Limb (tissue), 2 donors: ENCODE measurements around the gene SCGN.

ENCODE experiments used
- DNase-seq, 2 donors: peaks; one replicate each; pipeline ENCODE4 v3.0.0-alpha.2; 2016; ENCODE audit errors: extremely low spot score in 2 of 2

Gene SCGN, protein sequence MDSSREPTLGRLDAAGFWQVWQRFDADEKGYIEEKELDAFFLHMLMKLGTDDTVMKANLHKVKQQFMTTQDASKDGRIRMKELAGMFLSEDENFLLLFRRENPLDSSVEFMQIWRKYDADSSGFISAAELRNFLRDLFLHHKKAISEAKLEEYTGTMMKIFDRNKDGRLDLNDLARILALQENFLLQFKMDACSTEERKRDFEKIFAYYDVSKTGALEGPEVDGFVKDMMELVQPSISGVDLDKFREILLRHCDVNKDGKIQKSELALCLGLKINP

DNA sequence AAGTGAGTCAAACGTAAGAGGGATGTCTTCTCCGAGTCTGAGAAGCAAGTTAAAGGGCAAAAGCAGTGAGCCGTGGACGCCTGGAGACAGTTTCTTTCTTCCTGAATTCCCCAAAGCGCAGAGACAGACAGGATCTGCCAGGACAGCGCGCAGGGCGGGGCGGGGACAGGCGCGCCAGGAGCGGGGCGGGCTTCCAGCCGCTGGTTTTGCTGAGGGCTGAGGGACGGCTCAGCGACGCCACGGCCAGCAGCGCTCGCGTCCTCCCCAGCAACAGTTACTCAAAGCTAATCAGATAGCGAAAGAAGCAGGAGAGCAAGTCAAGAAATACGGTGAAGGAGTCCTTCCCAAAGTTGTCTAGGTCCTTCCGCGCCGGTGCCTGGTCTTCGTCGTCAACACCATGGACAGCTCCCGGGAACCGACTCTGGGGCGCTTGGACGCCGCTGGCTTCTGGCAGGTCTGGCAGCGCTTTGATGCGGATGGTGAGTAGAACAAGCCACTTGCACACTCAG, at the start of gene SCGN:
Gene SCGN, plus strand, starts transcription at position 209 of the 509 bp plus-strand sequence. Its CDS starts 189 bp downstream, at position 398.
- DNase-seq: peak; percentile 71 to 85

DNA sequence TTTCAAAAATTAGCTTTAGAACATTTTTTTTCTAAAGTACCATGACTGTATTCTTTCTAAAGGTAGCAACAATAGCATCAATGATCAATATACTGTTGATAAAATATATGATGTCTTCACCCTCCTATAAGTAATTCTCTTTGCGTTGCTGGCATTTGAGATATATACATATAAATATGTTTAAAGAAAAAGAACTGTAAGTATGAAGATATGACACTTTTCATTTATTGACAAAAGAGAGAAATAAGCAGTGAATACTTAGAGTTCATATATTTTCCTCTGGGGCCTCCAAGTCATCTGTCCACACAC, 49.4 kb upstream of the SCGN start:
- DNase-seq: no peak

DNA sequence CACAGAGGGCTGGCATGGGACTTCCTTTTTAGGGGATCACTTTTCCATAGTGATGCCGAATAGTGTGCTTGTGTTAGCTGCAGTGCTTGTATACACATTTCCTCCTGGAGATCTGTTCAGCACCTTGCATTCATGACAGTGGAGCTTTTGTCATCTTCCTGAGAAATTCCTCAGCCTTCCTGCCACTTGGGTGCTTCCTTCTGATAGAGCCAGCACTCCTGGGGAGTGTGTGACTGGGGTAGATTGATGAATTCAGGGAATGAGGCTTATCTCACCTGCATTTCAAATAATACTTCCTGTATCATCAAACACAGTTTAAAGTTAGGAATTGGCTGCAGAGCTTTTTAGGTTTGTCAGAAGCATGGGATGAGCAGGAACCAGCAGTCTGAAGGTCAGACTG, 48.8 kb upstream of the SCGN start:
- no peak for DNase-seq

DNA sequence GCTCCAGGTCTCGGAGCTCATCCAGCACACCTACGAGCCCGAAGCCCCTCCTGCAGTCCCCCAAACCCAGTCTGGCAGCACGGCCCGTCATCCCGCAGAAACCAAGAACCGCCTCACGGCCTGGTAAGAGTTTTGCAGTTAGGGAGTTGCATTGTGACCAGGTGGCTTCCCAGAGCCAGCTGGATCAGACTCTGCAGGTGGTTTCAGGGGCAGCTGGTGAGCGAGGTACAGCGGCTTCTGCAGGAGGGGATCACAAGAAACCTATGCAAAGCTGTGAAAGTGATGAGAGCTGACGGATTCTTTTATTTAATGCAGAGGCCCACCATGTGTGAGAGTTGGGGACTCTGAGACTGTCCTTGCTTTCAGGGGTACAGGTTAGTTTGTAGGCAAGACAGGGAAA, 45.9 kb upstream of the SCGN start:
- no peak for DNase-seq

DNA sequence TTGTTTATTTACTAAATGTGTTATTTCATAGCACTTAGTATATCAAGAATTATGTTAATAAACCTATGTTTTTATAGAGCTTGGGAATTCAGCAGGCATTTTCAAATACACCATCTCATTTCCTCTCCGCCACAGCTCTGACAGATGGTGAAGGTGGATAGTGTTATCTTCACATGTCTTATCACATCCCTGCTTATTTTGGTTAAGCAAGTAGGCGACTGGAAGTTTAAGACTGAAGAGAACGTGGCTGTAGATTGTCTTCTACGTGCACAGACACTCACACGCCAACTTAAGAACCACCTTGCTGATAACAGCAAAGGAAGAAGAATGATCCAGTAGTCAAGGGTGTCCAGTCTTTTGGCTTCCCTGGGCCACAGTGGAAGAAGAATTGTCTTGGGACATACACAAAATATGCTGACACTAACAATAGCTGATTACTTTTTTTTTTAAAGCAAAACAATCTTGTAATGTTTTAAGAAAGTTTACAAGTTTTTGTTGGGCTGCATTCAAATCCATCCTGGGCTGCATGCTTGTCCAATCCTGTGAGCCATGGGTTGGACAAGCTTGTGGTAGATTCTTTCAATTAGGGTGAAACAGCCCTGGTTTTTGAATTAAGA, 43.3 kb upstream of the SCGN start:
- DNase-seq: no peak

DNA sequence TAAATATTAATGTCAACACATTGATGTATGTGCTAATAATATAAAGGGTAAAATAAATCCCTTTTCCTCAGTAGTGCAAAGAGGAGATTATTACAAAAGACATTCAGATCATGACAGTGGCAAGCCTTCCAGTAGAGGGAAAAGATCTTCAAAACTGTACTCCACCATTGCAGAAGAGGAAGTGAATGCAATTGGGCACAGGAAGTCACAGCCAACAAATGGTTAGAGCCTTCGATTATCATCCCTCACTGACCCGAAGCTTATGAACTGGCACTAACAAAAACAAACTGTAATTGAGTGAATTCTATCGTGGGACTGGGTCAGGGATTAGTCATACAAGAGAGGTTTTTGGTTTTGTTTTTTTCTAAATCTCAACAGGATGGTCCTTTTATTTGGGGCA, 39.3 kb upstream of the SCGN start:
- DNase-seq: no peak

DNA sequence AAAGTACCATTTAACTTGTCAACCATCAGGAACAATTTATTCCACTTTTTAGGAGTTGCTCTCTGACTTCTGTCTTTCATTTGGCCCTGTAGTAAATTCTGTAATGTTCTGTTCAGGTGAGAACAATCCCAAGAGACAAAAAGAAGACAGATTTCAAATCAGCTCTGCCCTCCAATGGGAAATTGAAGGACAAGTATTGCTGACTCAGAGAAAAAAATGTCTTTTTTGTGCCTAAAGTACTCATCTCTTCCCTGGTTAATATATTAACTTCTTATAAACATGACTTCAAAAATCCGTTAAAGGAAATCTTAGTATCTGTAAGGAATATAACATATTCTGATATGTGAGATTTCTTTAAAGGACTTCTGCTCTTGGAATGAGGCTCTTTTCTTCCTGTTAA, 38.6 kb upstream of the SCGN start:
- no peak for DNase-seq

DNA sequence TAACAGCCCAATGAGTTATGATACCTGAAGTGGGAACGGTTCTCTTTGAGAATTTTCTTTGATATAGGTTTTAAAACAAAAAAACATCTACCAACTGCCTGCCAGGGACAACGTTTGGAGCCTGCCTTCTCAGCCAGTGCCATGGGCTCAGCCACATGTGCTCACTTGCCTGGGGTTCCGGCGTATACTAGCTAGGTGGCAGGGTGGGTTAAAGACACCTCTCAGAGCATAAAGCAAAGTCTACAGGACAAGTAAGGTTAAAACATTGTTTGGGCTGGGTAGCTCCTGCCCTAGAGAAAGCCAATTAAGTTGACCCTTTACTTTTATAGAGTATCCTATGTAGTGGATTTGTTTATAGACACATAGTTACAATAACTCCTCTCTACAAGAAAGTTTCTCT, 38.0 kb upstream of the SCGN start:
- no peak for DNase-seq

DNA sequence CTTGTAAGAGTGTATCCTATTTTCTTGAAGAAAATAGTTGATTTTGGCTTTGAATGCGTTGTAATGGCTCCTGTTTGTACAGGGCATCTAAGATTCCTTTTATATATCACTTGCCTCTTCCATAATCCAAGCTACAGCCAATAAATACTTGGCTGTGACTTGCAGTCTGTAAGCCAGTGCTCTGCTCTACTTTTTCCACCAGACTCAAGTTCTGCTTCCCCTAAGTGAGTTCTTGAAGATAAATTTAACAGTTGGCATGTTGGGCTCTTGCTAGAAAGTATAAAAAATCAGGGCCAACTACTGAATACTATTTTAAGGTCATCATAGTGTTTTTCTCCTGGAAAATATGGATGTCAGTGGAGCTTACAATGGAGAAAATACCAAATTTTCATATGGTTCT, 36.5 kb upstream of the SCGN start:
- DNase-seq: no peak

DNA sequence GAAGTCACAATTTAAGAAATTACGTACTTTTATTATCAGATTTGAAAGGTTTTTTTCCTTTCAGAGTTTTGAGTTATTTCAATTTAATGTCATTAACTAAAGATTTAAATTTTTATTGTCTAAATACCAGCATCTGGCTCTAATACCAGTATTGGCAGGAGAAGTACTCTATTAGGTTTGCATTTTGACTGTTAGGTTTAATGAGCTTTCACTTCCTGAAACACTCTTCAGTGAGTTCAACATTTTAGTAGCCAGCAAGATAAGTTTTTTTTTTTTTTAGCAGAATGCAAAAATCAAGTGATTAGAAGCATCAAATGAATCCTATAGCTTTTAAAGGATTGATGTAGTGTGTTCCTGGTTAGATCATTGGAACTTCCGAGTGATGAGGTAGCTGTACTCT, 34.0 kb upstream of the SCGN start:
- DNase-seq: no peak

DNA sequence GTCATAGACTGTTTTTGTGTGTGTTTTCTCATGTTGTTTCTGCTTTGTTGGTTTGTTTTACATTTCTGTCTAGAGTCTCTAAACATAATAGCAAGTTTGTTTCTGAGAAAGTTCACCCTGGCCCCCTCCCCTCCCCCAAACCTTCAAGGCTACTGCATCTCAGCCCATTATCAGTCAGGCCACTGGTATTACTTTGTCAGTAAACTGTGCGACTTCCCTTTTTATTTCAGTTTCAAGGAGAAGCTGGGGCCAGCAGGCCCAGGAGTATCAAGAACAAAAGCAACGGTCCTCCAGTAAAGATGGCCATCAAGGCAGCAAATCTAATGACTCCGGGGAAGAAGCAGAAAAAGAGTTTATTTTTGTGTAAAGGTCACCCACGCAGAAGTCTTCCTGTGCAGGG, 32.8 kb upstream of the SCGN start:
- no peak for DNase-seq

DNA sequence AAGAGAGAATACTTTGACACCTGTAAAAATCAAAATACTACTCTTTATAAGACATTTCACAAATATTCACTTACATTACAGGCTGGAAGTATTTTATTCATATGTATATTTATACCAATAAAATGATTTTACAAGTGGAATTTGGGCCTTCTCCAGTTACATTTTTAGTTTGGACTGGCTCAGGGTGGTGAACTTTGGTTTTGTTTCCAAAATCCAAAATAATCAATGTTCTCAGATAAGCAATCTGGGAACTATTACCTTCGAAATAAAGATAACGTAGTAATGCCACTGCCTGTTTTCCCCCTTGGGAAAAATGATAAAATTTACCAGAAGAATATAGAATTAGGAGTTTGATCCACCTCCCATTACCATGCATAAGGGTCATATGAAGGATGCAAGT, 31.6 kb upstream of the SCGN start:
- DNase-seq: no peak

DNA sequence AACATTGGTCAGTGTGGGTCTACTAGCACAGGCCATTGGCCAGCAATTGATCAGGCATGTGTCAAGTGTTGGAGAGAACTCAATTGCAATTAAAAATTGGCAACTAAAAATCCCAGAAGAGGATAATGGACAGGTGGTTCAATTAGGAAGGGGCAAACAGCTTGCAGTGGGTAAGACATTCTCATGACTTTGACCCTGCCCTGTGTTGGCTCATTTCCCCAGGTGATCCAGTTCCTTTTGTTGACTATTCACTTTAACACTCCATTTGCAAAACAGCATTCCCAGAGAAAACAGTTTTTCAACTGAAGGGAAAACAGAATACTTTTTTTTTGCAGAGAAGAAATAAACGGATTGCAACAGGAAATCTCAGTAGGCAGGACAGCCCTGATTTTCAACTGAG, 28.9 kb upstream of the SCGN start:
- no peak for DNase-seq

DNA sequence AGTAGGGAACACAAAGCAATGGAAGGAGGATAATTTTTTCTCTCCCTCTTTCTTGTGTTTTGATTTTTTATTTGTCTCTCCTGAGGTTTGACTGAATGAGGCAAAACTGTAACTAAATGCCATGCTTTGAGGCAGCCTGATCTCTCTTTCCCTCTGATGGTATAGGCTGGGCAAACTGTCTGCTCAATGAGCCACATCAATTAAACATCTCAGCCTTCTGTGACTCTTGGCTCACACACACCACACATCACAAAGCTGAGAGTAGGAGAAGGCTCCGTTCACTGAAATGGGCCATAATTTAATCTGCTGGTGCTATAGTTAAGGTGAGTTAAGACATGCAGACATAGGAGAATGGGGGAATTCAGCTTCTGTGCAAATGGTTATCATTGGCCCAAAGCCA, 28.1 kb upstream of the SCGN start:
- no peak for DNase-seq

DNA sequence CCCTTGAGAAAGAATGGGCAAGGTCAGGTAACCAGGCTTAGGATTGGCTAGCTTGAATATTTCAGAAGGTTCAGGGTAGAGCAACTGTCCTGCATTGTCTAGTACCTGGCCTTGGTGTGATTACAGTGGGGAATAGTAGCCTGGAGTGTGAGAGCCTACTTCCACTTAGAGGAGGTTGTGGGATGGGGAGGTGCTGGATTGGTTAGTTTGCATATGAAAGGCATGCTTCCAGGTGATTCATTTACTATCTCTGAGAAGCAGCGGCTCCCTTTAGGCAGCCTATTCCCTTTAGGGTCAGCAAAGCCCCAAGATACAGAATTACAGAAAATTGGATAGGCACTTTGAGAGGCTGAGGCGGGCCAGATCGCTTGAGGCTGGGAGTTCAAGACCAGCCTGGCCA, 25.0 kb upstream of the SCGN start:
- DNase-seq: no peak

DNA sequence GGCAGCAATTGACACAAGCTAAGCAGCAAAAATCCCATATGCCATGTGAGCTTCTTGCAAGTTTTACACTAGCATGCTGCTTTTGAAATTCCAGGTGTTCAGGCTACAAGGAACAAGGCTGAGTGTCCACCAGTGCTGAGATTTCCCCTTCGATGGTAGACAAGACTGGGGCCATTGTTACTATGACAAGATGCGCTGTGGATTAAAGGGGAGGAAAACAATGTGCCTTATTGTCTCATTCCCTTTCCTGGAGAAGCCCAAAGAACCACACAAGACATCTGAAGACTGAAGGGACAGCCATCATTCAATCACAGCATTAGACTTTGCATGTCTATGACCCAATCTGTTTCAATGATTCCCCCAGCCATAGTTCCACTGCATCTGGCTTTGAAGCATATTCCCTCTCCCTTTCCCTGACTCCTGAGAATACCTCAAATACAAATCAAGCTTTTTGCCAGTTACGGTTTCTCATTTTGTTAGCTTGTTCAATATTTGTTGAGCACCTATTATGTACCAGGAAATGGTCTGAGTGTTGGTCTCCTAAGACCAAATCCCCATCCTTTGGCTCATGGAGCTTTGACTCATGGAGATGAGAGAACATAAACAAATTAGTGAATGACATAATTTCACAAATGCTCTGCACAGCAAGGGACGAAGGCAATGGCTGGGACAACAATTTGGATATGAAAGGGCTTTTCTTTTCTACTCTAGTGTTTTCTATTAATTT, 23.4 kb upstream of the SCGN start:
- DNase-seq: no peak

DNA sequence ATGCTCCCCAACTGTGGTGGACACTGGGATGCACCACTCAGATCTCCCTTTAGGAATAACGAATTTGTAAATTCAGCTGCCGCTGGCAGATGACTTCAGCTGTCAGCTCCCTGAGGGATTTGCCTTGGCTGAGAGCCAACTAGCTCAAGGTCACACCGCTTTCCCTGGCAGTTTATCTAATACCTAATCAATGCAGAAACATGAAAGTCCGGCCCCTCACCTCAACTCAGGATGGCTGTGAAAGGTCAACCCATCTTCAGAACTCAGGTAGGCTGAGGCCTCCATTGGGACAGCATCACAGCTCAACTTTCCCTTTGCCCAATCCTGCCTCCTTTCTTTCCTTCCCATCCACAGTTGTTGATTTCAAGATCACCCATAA, 22.8 kb upstream of the SCGN start:
- DNase-seq: no peak

DNA sequence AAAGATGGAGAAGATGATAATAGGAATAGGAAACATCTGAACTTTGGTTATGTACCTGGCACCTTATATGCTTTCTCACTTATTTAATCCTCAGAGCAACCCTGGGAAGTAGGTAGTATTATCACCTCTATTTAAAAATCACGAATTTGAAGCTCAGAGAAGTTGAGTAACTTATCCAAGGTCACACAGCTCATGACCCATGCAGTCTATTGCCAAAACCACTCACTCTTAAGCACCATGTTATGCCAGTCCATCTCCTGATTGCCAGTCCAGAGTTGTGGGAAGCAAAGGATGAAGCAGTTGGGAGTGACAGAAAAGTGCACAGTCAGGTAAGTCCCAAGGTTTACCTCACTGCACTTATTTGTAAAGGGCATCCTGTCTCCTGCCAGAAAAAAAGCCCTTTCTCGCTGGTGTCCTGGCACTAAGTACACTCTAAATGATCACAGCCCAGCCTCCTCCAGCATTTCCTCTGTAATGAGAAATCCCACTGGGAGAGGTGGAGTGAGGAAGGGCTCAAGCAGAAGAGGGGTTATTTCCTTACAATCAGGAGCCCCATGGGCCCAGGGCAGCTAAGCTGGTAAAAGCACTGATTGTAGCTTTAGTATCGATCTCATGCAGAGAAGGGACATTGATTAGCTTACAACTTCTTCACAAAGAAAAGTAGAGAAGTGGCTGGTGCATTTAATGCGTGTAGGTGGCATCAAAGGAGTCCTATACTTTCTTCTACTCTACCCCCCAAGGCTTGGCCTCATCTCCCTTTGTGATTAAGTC, 21.3 kb upstream of the SCGN start:
- DNase-seq: no peak

DNA sequence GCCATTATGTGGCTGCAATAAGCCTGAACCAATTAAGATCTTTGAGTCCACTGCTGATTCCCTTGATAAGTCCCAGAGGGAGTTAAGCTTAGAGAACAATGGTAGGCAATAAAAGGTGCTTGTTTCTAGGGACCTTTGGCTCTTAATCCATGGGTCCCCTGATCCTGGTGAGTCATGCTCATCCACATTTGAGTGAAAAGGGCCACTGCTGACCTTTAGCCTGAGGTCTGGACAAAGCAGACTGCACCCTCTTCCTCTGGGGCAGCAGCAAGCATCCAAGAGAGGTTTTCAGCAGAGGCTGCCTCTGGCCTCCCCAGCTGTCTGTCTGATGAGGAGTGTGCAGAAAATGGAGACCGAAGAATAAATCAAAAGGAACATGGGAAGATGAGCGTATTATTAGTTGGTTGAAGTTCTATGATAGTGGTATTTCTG, 16.1 kb upstream of the SCGN start:
- DNase-seq: no peak

DNA sequence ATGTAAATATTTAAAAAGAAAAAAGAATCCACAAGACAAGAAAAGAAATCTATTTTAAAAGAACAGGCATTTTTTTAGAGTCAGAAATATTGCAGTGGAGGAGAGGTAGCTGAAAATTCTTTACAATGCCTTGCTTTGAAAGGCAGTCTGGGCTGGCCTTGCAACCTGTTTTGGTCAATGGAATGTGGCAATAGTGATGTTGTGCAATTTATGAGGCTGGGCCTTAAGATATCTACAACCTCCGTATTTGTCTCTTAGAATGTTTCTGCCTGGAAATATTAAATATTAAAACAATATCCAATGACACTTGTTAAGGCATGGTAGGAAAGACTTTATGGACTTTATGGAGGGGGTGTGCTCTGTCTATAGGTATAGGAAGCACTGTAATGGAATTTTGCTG, 14.8 kb upstream of the SCGN start:
- no peak for DNase-seq

DNA sequence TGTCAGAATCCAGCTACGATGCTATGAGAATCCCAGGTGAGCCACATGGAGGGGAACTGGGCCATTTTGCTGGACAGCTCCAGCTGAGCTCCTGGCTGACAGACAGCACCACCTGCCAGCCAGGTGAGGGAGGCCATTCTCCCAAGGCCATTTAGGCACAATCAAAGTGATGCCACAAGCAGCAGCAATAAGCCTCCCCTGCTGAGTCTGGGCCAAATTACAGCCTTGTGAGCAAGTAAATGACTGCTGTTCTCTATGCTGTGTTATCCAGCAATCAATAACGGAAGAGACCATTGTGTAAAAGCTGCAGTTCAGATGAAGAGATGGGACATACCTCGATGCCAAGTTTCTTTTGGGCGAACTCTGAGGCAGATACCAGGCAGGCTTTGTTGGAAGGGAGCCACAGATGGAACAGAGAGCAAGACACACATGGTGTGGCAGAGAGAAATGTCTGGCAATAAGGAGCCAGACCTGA, 14.0 kb upstream of the SCGN start:
- DNase-seq: no peak

DNA sequence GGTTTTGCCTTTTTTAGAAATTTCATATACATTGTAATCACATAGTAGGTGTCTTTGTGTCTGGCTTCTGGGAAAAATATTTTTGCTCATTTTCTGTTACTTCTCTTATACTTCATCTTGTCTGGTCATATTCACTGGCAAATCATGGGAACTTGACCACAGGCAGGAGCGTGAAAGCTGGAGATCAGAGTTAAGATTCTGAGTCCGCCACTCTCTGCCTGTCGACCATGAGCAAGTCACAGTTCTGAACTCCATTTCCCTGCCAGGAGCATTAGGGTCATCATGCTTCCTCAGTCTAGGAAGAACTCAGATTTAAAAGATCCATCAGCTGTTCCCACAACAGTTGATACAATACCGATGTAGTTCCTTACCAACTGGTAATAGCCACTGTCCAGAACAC, 12.4 kb upstream of the SCGN start:
- no peak for DNase-seq
